Stomach (tissue), 19 donors: Measurements from ENCODE around the gene COL1A1. TPM values are rescaled to one million over a fixed set of nuclear protein-coding genes. Genes with fewer than 3 reads are reported as not detected.

Experiments used
- DNase-seq, 2 donors: peaks; one replicate each; pipeline versions ENCODE4 v3.0.0 to v3.0.0-alpha.2; 2013 to 2019
- H3K27ac ChIP-seq, 5 donors: fragments of 200-600 bp in 4 of 5; sonication (generic) in 4 of 5; one replicate each; pipeline ENCODE4 v1.5.1; 2013 to 2019; ENCODE audit warnings: mild to moderate bottlenecking in 1 of 5, moderate library complexity in 1 of 5
- H3K27me3 ChIP-seq, 3 donors: fragments of 200-600 bp; sonication (generic); one replicate each; pipeline ENCODE4 v1.5.1; 2017 to 2019; ENCODE audit warnings: mixed run types in 1 of 3
- H3K36me3 ChIP-seq, 4 donors: fragments of 200-600 bp; sonication (generic); 1 replicate in 3 of 4; 2 replicates in 1 of 4; pipeline ENCODE4 v1.5.1; 2016 to 2019
- H3K4me1 ChIP-seq, 4 donors: fragments of 200-600 bp; sonication (generic); one replicate each; pipeline ENCODE4 v1.5.1; 2016 to 2019
- H3K4me3 ChIP-seq, 4 donors: fragments of 200-600 bp; sonication (generic) in 3 of 4; one replicate each; pipeline ENCODE4 v1.5.1; 2016 to 2019; ENCODE audit warnings: mild to moderate bottlenecking in 1 of 4
- H3K9me3 ChIP-seq, 4 donors: fragments of 200-600 bp; sonication (generic); one replicate each; pipeline ENCODE4 v1.5.1; 2016 to 2019
- CTCF ChIP-seq, 7 experiments: fragments of 450-650 bp in 4 of 7; fragments of 200-600 bp in 3 of 7; sonication (generic) in 3 of 7; IDR thresholded peaks; one replicate each; pipeline ENCODE4 v1.5.1; 2016 to 2019; ENCODE audit warnings: antibody characterized with exemption in 7 of 7, control low read depth in 2 of 7, mild to moderate bottlenecking in 1 of 7
- EP300 ChIP-seq: sonication (generic); formaldehyde crosslinking; IDR thresholded peaks from one replicate; pipeline ENCODE4 v1.6.1; 2017; ENCODE audit warnings: antibody characterized with exemption
- POLR2A ChIP-seq, 4 donors: fragments of 450-650 bp; IDR thresholded peaks; one replicate each; pipeline ENCODE4 v1.6.1; 2016; ENCODE audit warnings: antibody characterized with exemption in 4 of 4, control low read depth in 2 of 4, mild to moderate bottlenecking in 1 of 4, moderate library complexity in 1 of 4
- POLR2AphosphoS5 ChIP-seq, 3 donors: sonication (generic); formaldehyde crosslinking; IDR thresholded peaks; one replicate each; pipeline ENCODE4 v1.6.1; 2016; ENCODE audit warnings: antibody characterized with exemption in 3 of 3
- WGBS, 5 donors: extraction: QIAGEN DNeasy Blood & Tissue Kit in 3 of 5; methylation state at CpG; one replicate each; pipeline versions ENCODE4 v1.1.5 to v1.1.7; 2013 to 2018; 5-methylcytosine and 5-hydroxymethylcytosine counted together
- intact Hi-C: fragments of 100-400 bp; cut with DNase I; formaldehyde crosslinking; loops from one replicate; pipeline ENCODE4 v1.15.1; 2023; ENCODE audit warnings: low total_unique reads
- long read RNA-seq, 10 donors: transcript quantifications; one replicate each; lab custom pipeline, GENCODE V29; 2026
- polyA plus RNA-seq, 3 donors: library from polyadenylated mRNA; stranded (reverse); fragments of 200-250 nt; gene quantifications; one replicate each; pipeline ENCODE4 v1.2.3, GENCODE V29; 2013
- total RNA-seq, 5 donors: library from RNA; depleted of rRNA; stranded (reverse); fragments of >200 nt; gene quantifications; one replicate each; pipeline versions ENCODE4 v1.1.0 to v1.2.3, GENCODE V29; 2014 to 2016
- donor health status: healthy with polysubstance abuse.
- donor health status: Bipolar disorder and iron deficiency.
- donor health status: healthy.

The COL1A1 gene
- total RNA-seq = 1,000 to 10,000 TPM in 1 of 5 donors, 100 to 1,000 TPM in 3, 10 to 100 TPM in 1; 87.0 to 1,931 (median 219) TPM
- polyA plus RNA-seq = 10 to 100 TPM; 17.9 to 60.0 (median 24.9) TPM
- long read RNA-seq, donor 1, full-length matches to known transcripts = 77 of 707 reads
- long read RNA-seq, donor 1, partial matches to known transcripts = 630 of 707 reads
- long read RNA-seq, donor 1, other reads (novel, unspliced or antisense) = 0 of 707 reads
- long read RNA-seq, donor 2, full-length matches to known transcripts = 78 of 313 reads
- long read RNA-seq, donor 2, partial matches to known transcripts = 235 of 313 reads
- long read RNA-seq, donor 2, other reads (novel, unspliced or antisense) = 0 of 313 reads
- long read RNA-seq, donor 3, full-length matches to known transcripts = 76 of 726 reads
- long read RNA-seq, donor 3, partial matches to known transcripts = 650 of 726 reads
- long read RNA-seq, donor 3, other reads (novel, unspliced or antisense) = 0 of 726 reads
- long read RNA-seq, donor 4, partial matches to known transcripts = 41 of 41 reads
- long read RNA-seq, donor 4, other reads (novel, unspliced or antisense) = 0 of 41 reads
- long read RNA-seq, donor 5, full-length matches to known transcripts = 395 of 2,248 reads
- long read RNA-seq, donor 5, partial matches to known transcripts = 1,824 of 2,248 reads
- long read RNA-seq, donor 5, other reads (novel, unspliced or antisense) = 29 of 2,248 reads
- long read RNA-seq, donor 6, full-length matches to known transcripts = 141 of 806 reads
- long read RNA-seq, donor 6, partial matches to known transcripts = 665 of 806 reads
- long read RNA-seq, donor 6, other reads (novel, unspliced or antisense) = 0 of 806 reads
- long read RNA-seq, donor 7, full-length matches to known transcripts = 192 of 1,000 reads
- long read RNA-seq, donor 7, partial matches to known transcripts = 808 of 1,000 reads
- long read RNA-seq, donor 7, other reads (novel, unspliced or antisense) = 0 of 1,000 reads
- long read RNA-seq, donor 8, full-length matches to known transcripts = 61 of 222 reads
- long read RNA-seq, donor 8, partial matches to known transcripts = 161 of 222 reads
- long read RNA-seq, donor 8, other reads (novel, unspliced or antisense) = 0 of 222 reads
- long read RNA-seq, donor 9, full-length matches to known transcripts = 65 of 1,124 reads
- long read RNA-seq, donor 9, partial matches to known transcripts = 1,059 of 1,124 reads
- long read RNA-seq, donor 9, other reads (novel, unspliced or antisense) = 0 of 1,124 reads
- long read RNA-seq, donor 10, full-length matches to known transcripts = 11 of 11 reads
- long read RNA-seq, donor 10, partial matches to known transcripts = 0 of 11 reads
- long read RNA-seq, donor 10, other reads (novel, unspliced or antisense) = 0 of 11 reads

GRCh38 chr17:50201276-50201854 is at the start of gene COL1A1:
TSS of gene COL1A1 (minus strand) at chr17:50201631. CDS start at chr17:50201513, 118 bp downstream.
- TF ChIP-seq POLR2A (IDR thresholded peaks at IDR 0.05) (peak in 2 of 4 donors; percentile 36 to 54), POLR2AphosphoS5 (IDR thresholded peaks at IDR 0.05) (peak; percentile 71 to 98 (median 92)), EP300 (no peak)
- Histone ChIP-seq H3K4me1 (peaks cover 23 to 73% (median 54%) of the 10 kb centered on the region in 4 donors), H3K4me3 (peak within 1 kb of the TSS; percentile 49 to 61 (median 56)), H3K27me3 (peaks cover 0 to 62% (median 14%) of the 10 kb centered on the region in 3 donors), H3K36me3 (peaks cover 16 to 24% (median 18%) of the 10 kb centered on the region in 4 donors), H3K27ac (peak within 1 kb of the TSS; percentile 71 to 93 (median 90)), H3K9me3 (no peaks in the 10 kb centered on the region)
- intact Hi-C loops = loop anchor here (5.0 kb wide), 2 partner anchors 71 to 96 kb away; partner anchors contain the start of gene TMEM92
- peak; percentile 49 to 93 for DNase-seq
- WGBS, 5 donors = 3 to 8% (median 8%) methylated on average over 24 to 34 of the region's 34 CpGs

- Histone ChIP-seq H3K4me3 (no peak overlapping the region), H3K4me1 (no peaks in the 10 kb centered on the region), H3K36me3 (no peaks in the 10 kb centered on the region), H3K9me3 (peaks cover 0 to 14% (median 6%) of the 10 kb centered on the region in 4 donors), H3K27me3 (no peaks in the 10 kb centered on the region), H3K27ac (no peak overlapping the region)
- 63 to 94% (median 69%) methylated on average over 2 of the region's 2 CpGs for WGBS, 5 donors
- TF ChIP-seq CTCF (IDR thresholded peaks at IDR 0.05) (no peak), EP300 (no peak), POLR2A (IDR thresholded peaks at IDR 0.05) (no peak), POLR2AphosphoS5 (IDR thresholded peaks at IDR 0.05) (no peak)
- DNase-seq = no peak
- intact Hi-C loops = no loop called here
Observed at GRCh38 chr17:50248255-50248654, 46.8 kb upstream of the COL1A1 start.

GRCh38 chr17:50244771-50245170 is 43.3 kb upstream of the COL1A1 start:
- Histone ChIP-seq H3K4me3 (no peak overlapping the region), H3K27me3 (no peaks in the 10 kb centered on the region), H3K27ac (no peak overlapping the region), H3K36me3 (no peaks in the 10 kb centered on the region), H3K4me1 (peaks cover 0 to 9% (median 3%) of the 10 kb centered on the region in 4 donors), H3K9me3 (peaks cover 0 to 14% (median 6%) of the 10 kb centered on the region in 4 donors)
- no peak for TF ChIP-seq EP300
- TF ChIP-seq CTCF (IDR thresholded peaks at IDR 0.05) = no peak
- TF ChIP-seq POLR2AphosphoS5 (IDR thresholded peaks at IDR 0.05) = no peak
- no peak for TF ChIP-seq POLR2A (IDR thresholded peaks at IDR 0.05)
- 89 to 94% (median 91%) methylated on average over 6 of the region's 6 CpGs for WGBS, 5 donors
- DNase-seq = no peak
- intact Hi-C loops = no loop called here

- no peaks in the 10 kb centered on the region for H3K27me3 ChIP-seq
- no peaks in the 10 kb centered on the region for H3K9me3 ChIP-seq
- no peak for DNase-seq
- TF ChIP-seq POLR2A (IDR thresholded peaks at IDR 0.05) (no peak), POLR2AphosphoS5 (IDR thresholded peaks at IDR 0.05) (no peak), CTCF (IDR thresholded peaks at IDR 0.05) (no peak), EP300 (no peak)
- H3K36me3 ChIP-seq = no peaks in the 10 kb centered on the region
- WGBS, 5 donors = 76 to 91% (median 83%) methylated on average over 5 of the region's 5 CpGs
- peaks cover 4 to 26% (median 14%) of the 10 kb centered on the region in 4 donors for H3K4me1 ChIP-seq
- no peak overlapping the region for H3K27ac ChIP-seq
- H3K4me3 ChIP-seq = no peak overlapping the region
- intact Hi-C loops = no loop called here
Observed at GRCh38 chr17:50241431-50241830, 40.0 kb upstream of the COL1A1 start.
